GM19193 (cell line): ENCODE results near the gene ZNF366.

Source experiments
- POLR2A ChIP-seq: IDR thresholded peaks from 4 replicates; pipeline ENCODE4 v1.6.1; 2011; ENCODE audit not compliant: insufficient read depth, insufficient read length; ENCODE audit errors: extremely low read depth

The ZNF366 gene

GRCh38 chr5:72465066-72465465, 42.1 kb downstream of the ZNF366 start:
- TF ChIP-seq POLR2A = no peak

- no peak for TF ChIP-seq POLR2A
Observed at GRCh38 chr5:72464071-72464470, 43.1 kb downstream of the ZNF366 start.

- TF ChIP-seq POLR2A = no peak
Observed at GRCh38 chr5:72463449-72464052, 43.7 kb downstream of the ZNF366 start.

- TF ChIP-seq POLR2A = no peak
Observed at GRCh38 chr5:72460413-72460812, 46.8 kb downstream of the ZNF366 start.

- no peak for TF ChIP-seq POLR2A
Observed at GRCh38 chr5:72459913-72460312, 47.3 kb downstream of the ZNF366 start.

GRCh38 chr5:72459089-72459661, 48.0 kb downstream of the ZNF366 start:
- TF ChIP-seq POLR2A = no peak

GRCh38 chr5:72458407-72458806, 48.8 kb downstream of the ZNF366 start:
- no peak for TF ChIP-seq POLR2A

GRCh38 chr5:72457491-72457890, 49.7 kb downstream of the ZNF366 start:
- no peak for TF ChIP-seq POLR2A

GRCh38 chr5:72456391-72457074, 50.7 kb downstream of the ZNF366 start:
- TF ChIP-seq POLR2A = no peak

- no peak for TF ChIP-seq POLR2A
Observed at GRCh38 chr5:72455476-72455875, 51.7 kb downstream of the ZNF366 start.

GRCh38 chr5:72454996-72455395, 52.2 kb downstream of the ZNF366 start:
- TF ChIP-seq POLR2A = no peak

GRCh38 chr5:72453246-72453775, 53.9 kb downstream of the ZNF366 start:
- no peak for TF ChIP-seq POLR2A

- no peak for TF ChIP-seq POLR2A
Observed at GRCh38 chr5:72452515-72453245, 54.5 kb downstream of the ZNF366 start.

- TF ChIP-seq POLR2A = no peak
Observed at GRCh38 chr5:72451741-72452505, 55.3 kb downstream of the ZNF366 start.
